ENCODE results near the gene SPRY4.

The SPRY4 gene

GRCh38 chr5:142314606-142315005, 10.2 kb downstream of the SPRY4 start:
- CTCF ChIA-PET: no interaction called here
- H3K4me1 Mint-ChIP-seq: peaks cover 25% of the 10 kb centered on the region

GRCh38 chr5:142314109-142314508, 10.7 kb downstream of the SPRY4 start:
- Mint-ChIP-seq H3K4me3 (no peak overlapping the region), H3K36me3 (no peaks in the 10 kb centered on the region), H3K4me1 (peaks cover 21% of the 10 kb centered on the region), H3K27ac (no peak overlapping the region), H3K27me3 (peaks cover 32% of the 10 kb centered on the region), H3K9me3 (no peaks in the 10 kb centered on the region)
- CTCF ChIA-PET: no interaction called here
- no peak for DNase-seq

More at GRCh38 chr5:142314606-142315005, 10.2 kb downstream of the SPRY4 start:
- no peak overlapping the region for H3K4me3 Mint-ChIP-seq
- no peaks in the 10 kb centered on the region for H3K36me3 Mint-ChIP-seq
- H3K9me3 Mint-ChIP-seq: no peaks in the 10 kb centered on the region
- DNase-seq: no peak
- H3K27ac Mint-ChIP-seq: no peak overlapping the region
- H3K27me3 Mint-ChIP-seq: peaks cover 37% of the 10 kb centered on the region

DNA sequence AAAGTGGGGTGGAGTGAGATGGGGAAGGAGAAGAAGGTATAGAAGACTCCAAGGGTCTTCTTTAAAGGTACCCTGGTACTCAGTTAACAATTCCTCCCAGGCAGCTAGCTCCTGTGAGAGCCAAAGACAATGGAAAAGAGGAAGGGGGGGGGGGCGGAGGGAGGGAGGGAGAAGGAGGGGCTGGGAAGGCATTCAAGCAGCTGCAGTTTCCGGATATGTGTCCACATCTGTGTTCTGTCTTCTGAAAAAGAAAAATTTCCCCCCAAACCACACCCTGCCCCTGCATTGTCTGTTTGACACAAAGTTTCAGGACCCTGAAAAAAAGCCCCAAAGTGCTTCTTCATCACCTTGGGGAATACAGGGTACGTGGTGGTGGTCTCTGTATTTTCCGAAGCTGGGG, 11.1 kb downstream of the SPRY4 start:
- Mint-ChIP-seq H3K27me3 (peaks cover 29% of the 10 kb centered on the region), H3K4me1 (peaks cover 17% of the 10 kb centered on the region), H3K9me3 (no peaks in the 10 kb centered on the region), H3K4me3 (no peak overlapping the region), H3K27ac (no peak overlapping the region), H3K36me3 (no peaks in the 10 kb centered on the region)
- CTCF ChIA-PET: no interaction called here
- no peak for DNase-seq

- Mint-ChIP-seq H3K27ac (no peak overlapping the region), H3K27me3 (peaks cover 29% of the 10 kb centered on the region)
Measured at GRCh38 chr5:142313275-142313674, 11.5 kb downstream of the SPRY4 start.

DNA sequence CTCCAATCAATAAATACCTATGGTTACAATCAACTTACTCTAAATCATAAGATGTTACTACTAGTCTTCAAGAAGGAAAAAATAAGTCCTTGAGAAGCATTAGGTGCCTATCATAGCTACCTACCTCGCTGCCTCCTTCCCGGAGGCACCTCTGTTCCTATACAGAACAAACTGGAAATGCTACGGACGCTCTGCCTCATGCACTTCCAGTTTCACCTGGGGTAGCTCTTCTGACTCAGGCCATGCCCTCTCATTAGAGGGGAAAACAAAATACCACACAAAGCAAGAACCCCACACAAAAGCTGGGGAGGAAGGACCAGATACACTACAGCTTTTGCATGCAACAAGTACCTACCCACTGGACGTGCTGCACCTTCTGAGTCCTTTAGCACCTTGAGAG, 12.4 kb downstream of the SPRY4 start:
- H3K4me1 Mint-ChIP-seq: peaks cover 17% of the 10 kb centered on the region
- DNase-seq: no peak
- no peak overlapping the region for H3K27ac Mint-ChIP-seq
- CTCF ChIA-PET: interaction anchor here (0.6 to 1.0 kb wide), 2 partner anchors 12 to 16 kb away, joined by 3 to 4 read pairs; no protein-coding TSS in a partner anchor
- H3K9me3 Mint-ChIP-seq: no peaks in the 10 kb centered on the region
- H3K27me3 Mint-ChIP-seq: peaks cover 24% of the 10 kb centered on the region
- no peaks in the 10 kb centered on the region for H3K36me3 Mint-ChIP-seq
- H3K4me3 Mint-ChIP-seq: no peak overlapping the region

More at GRCh38 chr5:142313275-142313674, 11.5 kb downstream of the SPRY4 start:
- Mint-ChIP-seq H3K9me3 (no peaks in the 10 kb centered on the region), H3K36me3 (no peaks in the 10 kb centered on the region), H3K4me3 (no peak overlapping the region), H3K4me1 (peaks cover 17% of the 10 kb centered on the region)
- CTCF ChIA-PET: no interaction called here
- no peak for DNase-seq

DNA sequence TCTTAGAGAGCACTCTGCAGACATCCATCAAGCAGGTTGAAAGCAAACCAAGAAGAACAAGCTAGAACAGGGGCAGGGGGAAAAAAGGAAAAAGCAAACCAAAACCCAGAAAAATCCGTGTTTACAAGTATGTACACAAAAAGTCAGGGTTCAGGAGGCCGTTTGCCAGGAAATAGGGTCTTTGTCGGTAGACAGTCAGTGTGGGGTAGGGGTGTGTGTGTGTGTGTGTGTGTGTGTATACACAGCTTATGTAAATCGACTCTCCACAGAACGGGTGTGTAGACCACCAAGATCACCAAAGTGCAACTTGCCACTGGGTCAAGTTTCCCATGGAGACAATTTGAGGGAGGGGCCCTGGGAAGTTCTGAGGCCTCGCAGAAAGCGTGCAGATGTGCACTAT, 13.1 kb downstream of the SPRY4 start:
- Mint-ChIP-seq H3K4me3 (no peak overlapping the region), H3K36me3 (no peaks in the 10 kb centered on the region), H3K4me1 (peaks cover 15% of the 10 kb centered on the region), H3K27me3 (peaks cover 24% of the 10 kb centered on the region), H3K27ac (no peak overlapping the region), H3K9me3 (no peaks in the 10 kb centered on the region)
- no peak for DNase-seq
- CTCF ChIA-PET: interaction anchor here (1.0 kb wide), 1 partner anchor 12 kb away, joined by 4 read pairs; no protein-coding TSS in a partner anchor

GRCh38 chr5:142310803-142311202, 14.0 kb downstream of the SPRY4 start:
- H3K36me3 Mint-ChIP-seq: no peaks in the 10 kb centered on the region
- no peak for DNase-seq
- peaks cover 28% of the 10 kb centered on the region for H3K27me3 Mint-ChIP-seq
- no peaks in the 10 kb centered on the region for H3K9me3 Mint-ChIP-seq
- peaks cover 6% of the 10 kb centered on the region for H3K4me1 Mint-ChIP-seq
- no peak overlapping the region for H3K27ac Mint-ChIP-seq
- H3K4me3 Mint-ChIP-seq: no peak overlapping the region
- CTCF ChIA-PET: no interaction called here

- no peaks in the 10 kb centered on the region for H3K36me3 Mint-ChIP-seq
- no peak for DNase-seq
- H3K4me3 Mint-ChIP-seq: no peak overlapping the region
- no peaks in the 10 kb centered on the region for H3K9me3 Mint-ChIP-seq
- CTCF ChIA-PET: no interaction called here
- no peaks in the 10 kb centered on the region for H3K4me1 Mint-ChIP-seq
- H3K27me3 Mint-ChIP-seq: peaks cover 30% of the 10 kb centered on the region
- no peak overlapping the region for H3K27ac Mint-ChIP-seq
Measured at GRCh38 chr5:142309747-142310318, 15.0 kb downstream of the SPRY4 start.

- Mint-ChIP-seq H3K9me3 (no peaks in the 10 kb centered on the region), H3K27ac (no peak overlapping the region), H3K36me3 (no peaks in the 10 kb centered on the region), H3K4me3 (no peak overlapping the region), H3K4me1 (no peaks in the 10 kb centered on the region), H3K27me3 (peaks cover 24% of the 10 kb centered on the region)
- CTCF ChIA-PET: no interaction called here
- no peak for DNase-seq
Measured at GRCh38 chr5:142308358-142308757, 16.5 kb downstream of the SPRY4 start.

DNA sequence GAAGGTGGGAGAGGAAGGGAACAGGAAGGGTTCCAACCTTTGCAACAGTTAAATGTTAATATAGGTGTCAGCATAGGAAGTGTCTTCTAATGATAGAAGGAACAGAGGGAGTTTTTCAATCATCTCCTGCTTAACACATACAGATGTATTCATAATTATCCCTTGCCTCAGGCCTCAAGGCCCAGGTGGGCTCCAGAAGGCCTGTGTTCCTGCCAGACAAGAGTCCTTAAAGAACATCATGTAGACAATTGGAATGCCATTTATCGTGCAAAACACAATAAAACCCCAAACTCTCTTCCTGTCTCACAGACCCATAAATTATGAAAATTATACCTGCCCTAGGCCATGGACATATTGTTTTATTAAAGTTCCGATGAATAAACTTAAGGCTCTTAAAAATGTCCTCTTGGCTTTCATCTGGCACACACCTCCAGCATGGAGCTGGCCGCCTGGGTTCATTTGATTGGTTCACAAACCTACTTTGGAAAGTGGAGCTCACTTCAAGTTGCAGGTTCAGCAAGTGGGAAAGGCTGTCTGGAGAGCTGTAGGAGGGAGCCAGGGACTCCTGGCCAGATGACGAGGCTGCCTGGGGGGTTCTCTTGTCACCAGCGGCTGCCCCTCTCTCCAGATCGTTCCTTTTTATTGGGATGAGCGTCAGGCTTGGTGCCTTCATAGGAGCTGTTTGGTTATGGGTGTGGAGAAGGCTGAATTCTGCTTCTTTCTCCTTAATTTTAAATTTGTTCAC, 17.5 kb downstream of the SPRY4 start:
- Mint-ChIP-seq H3K36me3 (no peaks in the 10 kb centered on the region), H3K27me3 (peaks cover 20% of the 10 kb centered on the region), H3K9me3 (no peaks in the 10 kb centered on the region), H3K27ac (no peak overlapping the region), H3K4me3 (no peak overlapping the region), H3K4me1 (no peaks in the 10 kb centered on the region)
- no peak for DNase-seq
- CTCF ChIA-PET: no interaction called here

GRCh38 chr5:142306077-142306502, 18.7 kb downstream of the SPRY4 start:
- no peaks in the 10 kb centered on the region for H3K36me3 Mint-ChIP-seq
- H3K27ac Mint-ChIP-seq: no peak overlapping the region
- no peak for DNase-seq
- H3K27me3 Mint-ChIP-seq: peaks cover 22% of the 10 kb centered on the region
- no peak overlapping the region for H3K4me3 Mint-ChIP-seq
- H3K9me3 Mint-ChIP-seq: no peaks in the 10 kb centered on the region
- CTCF ChIA-PET: interaction anchor here (0.6 to 1.1 kb wide), 3 partner anchors 10 to 252 kb away, joined by 3 to 5 read pairs (median 5); no protein-coding TSS in a partner anchor
- peaks cover 11% of the 10 kb centered on the region for H3K4me1 Mint-ChIP-seq

GRCh38 chr5:142305211-142305610, 19.6 kb downstream of the SPRY4 start:
- Mint-ChIP-seq H3K4me3 (no peak overlapping the region), H3K4me1 (peaks cover 13% of the 10 kb centered on the region), H3K9me3 (no peaks in the 10 kb centered on the region), H3K36me3 (no peaks in the 10 kb centered on the region), H3K27me3 (peaks cover 15% of the 10 kb centered on the region), H3K27ac (no peak overlapping the region)
- CTCF ChIA-PET: interaction anchor here (1.1 kb wide), 1 partner anchor 11 kb away, joined by 5 read pairs; no protein-coding TSS in a partner anchor
- DNase-seq: no peak

- Mint-ChIP-seq H3K27ac (no peak overlapping the region), H3K4me3 (no peak overlapping the region), H3K27me3 (peaks cover 11% of the 10 kb centered on the region), H3K9me3 (no peaks in the 10 kb centered on the region), H3K36me3 (no peaks in the 10 kb centered on the region), H3K4me1 (peaks cover 13% of the 10 kb centered on the region)
- no peak for DNase-seq
- CTCF ChIA-PET: no interaction called here
Measured at GRCh38 chr5:142304013-142304701, 20.7 kb downstream of the SPRY4 start.

DNA sequence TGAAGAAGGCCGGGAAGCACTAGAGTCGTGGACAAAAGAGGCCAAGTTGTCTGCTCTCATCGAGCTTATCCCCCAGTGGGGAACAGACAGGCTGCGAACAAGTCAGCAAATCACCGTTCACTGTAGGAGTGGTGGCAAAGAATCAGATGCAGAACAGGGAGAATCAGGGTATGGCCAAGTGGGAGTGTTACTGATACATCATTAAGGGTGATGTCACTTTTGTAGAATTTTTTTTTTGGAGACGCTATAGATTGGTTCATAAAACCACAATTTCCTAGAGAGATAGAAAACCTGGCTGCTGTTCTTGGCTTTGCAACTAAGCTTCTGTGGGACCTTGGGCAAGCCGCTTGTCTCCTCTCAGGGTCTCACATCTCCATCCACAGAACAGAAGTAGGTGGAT, 21.3 kb downstream of the SPRY4 start:
- H3K27me3 Mint-ChIP-seq: peaks cover 11% of the 10 kb centered on the region
- H3K9me3 Mint-ChIP-seq: no peaks in the 10 kb centered on the region
- peaks cover 13% of the 10 kb centered on the region for H3K4me1 Mint-ChIP-seq
- CTCF ChIA-PET: no interaction called here
- H3K36me3 Mint-ChIP-seq: no peaks in the 10 kb centered on the region
- no peak for DNase-seq
- H3K4me3 Mint-ChIP-seq: no peak overlapping the region
- no peak overlapping the region for H3K27ac Mint-ChIP-seq
